Measurements from ENCODE around the gene ATAD2B. TPM values are rescaled to one million over a fixed set of nuclear protein-coding genes. Genes with fewer than 3 reads are reported as not detected.
"Not testable (repeated sequence)": the region's sequence is repeated elsewhere in the genome, so short reads cannot be mapped to it uniquely, and the experiment has no call there.

Gene ATAD2B
- total and polyA plus RNA-seq, 11 donors: 2.8 to 13.3 (median 8.1) TPM

- 82 to 93% (median 90%) methylated on average over 8 of the region's 8 CpGs for WGBS, 4 donors
- Histone ChIP-seq H3K27me3 (no peaks in the 10 kb centered on the region), H3K36me3 (peaks cover 0 to 8% (median 0%) of the 10 kb centered on the region in 9 donors), H3K4me3 (no peak overlapping the region), H3K9me3 (no peaks in the 10 kb centered on the region), H3K27ac (peak overlapping the region in 4 of 12 donors; percentile 2 to 38 (median 15)), H3K4me1 (peaks cover 0 to 20% (median 8%) of the 10 kb centered on the region in 12 donors)
- TF ChIP-seq CTCF (IDR thresholded peaks at IDR 0.05) (no peak), POLR2A (IDR thresholded peaks at IDR 0.05) (no peak)
- DNase-seq (no peak), ATAC-seq (peak in 1 of 4 donors; percentile 10)
- intact Hi-C loops (cut with DNase I): no loop called here
Measured at GRCh38 chr2:23745068-23745725, 181.7 kb downstream of the ATAD2B start.

- peaks cover 0 to 13% (median 0%) of the 10 kb centered on the region in 9 donors for H3K36me3 ChIP-seq
- H3K27me3 ChIP-seq; H3K27ac ChIP-seq; H3K4me1 ChIP-seq; H3K4me3 ChIP-seq; intact Hi-C loops (cut with DNase I); H3K9me3 ChIP-seq; ATAC-seq; DNase-seq: not testable (repeated sequence)
- 96 to 98% (median 97%) methylated on average over 9 of the region's 9 CpGs for WGBS, 4 donors
Measured at GRCh38 chr2:23736783-23737182, 190.1 kb downstream of the ATAD2B start.

GRCh38 chr2:23734416-23734815, 192.5 kb downstream of the ATAD2B start:
- Histone ChIP-seq H3K9me3 (peaks cover 0 to 6% (median 0%) of the 10 kb centered on the region in 12 donors), H3K36me3 (peaks cover 0 to 13% (median 0%) of the 10 kb centered on the region in 9 donors), H3K27me3 (no peaks in the 10 kb centered on the region), H3K4me1 (no peaks in the 10 kb centered on the region), H3K27ac (no peak overlapping the region), H3K4me3 (no peak overlapping the region)
- TF ChIP-seq CTCF (IDR thresholded peaks at IDR 0.05) (no peak), POLR2A (IDR thresholded peaks at IDR 0.05) (no peak)
- intact Hi-C loops (cut with DNase I): no loop called here
- DNase-seq (no peak), ATAC-seq (no peak)
- 81 to 87% (median 85%) methylated on average over 3 of the region's 3 CpGs for WGBS, 4 donors

GRCh38 chr2:23723029-23723428, 203.9 kb downstream of the ATAD2B start:
- H3K4me1 ChIP-seq; ATAC-seq; H3K4me3 ChIP-seq; intact Hi-C loops (cut with DNase I); DNase-seq; H3K27me3 ChIP-seq; H3K27ac ChIP-seq: not testable (repeated sequence)
- Histone ChIP-seq H3K36me3 (peaks cover 0 to 32% (median 3%) of the 10 kb centered on the region in 9 donors), H3K9me3 (peaks cover 0 to 40% (median 16%) of the 10 kb centered on the region in 12 donors)
- WGBS, 4 donors: 95 to 97% (median 96%) methylated on average over 3 of the region's 3 CpGs

- intact Hi-C loops (cut with DNase I): no loop called here
- TF ChIP-seq POLR2A (IDR thresholded peaks at IDR 0.05) (no peak), CTCF (IDR thresholded peaks at IDR 0.05) (no peak)
- 96 to 99% (median 97%) methylated on average over 3 of the region's 3 CpGs for WGBS, 4 donors
- H3K36me3 ChIP-seq: peaks cover 0 to 32% (median 3%) of the 10 kb centered on the region in 9 donors
- peaks cover 0 to 9% (median 0%) of the 10 kb centered on the region in 12 donors for H3K4me1 ChIP-seq
- H3K4me3 ChIP-seq: no peak overlapping the region
- DNase-seq (no peak), ATAC-seq (no peak)
- no peak overlapping the region for H3K27ac ChIP-seq
- H3K27me3 ChIP-seq: no peaks in the 10 kb centered on the region
- peaks cover 0 to 40% (median 16%) of the 10 kb centered on the region in 12 donors for H3K9me3 ChIP-seq
Measured at GRCh38 chr2:23722255-23722654, 204.7 kb downstream of the ATAD2B start.

All from heart left ventricle (tissue), 16 donors.